GF-D8 (cell line): Measurements from ENCODE around the gene NUDT4B.
"Not testable (repeated sequence)": the region's sequence is repeated elsewhere in the genome, so short reads cannot be mapped to it uniquely, and the experiment has no call there.

Experiments
- DNase-seq: peaks from one replicate; lab custom pipeline; 2025; lab: John Stamatoyannopoulos, UW

NUDT4B gene

GRCh38 chr1:148738667-148739066 lies 9.9 kb upstream of the NUDT4B start:
- DNase-seq = not testable (repeated sequence)

GRCh38 chr1:148743200-148743599 lies 5.4 kb upstream of the NUDT4B start:
- DNase-seq = not testable (repeated sequence)

DNA sequence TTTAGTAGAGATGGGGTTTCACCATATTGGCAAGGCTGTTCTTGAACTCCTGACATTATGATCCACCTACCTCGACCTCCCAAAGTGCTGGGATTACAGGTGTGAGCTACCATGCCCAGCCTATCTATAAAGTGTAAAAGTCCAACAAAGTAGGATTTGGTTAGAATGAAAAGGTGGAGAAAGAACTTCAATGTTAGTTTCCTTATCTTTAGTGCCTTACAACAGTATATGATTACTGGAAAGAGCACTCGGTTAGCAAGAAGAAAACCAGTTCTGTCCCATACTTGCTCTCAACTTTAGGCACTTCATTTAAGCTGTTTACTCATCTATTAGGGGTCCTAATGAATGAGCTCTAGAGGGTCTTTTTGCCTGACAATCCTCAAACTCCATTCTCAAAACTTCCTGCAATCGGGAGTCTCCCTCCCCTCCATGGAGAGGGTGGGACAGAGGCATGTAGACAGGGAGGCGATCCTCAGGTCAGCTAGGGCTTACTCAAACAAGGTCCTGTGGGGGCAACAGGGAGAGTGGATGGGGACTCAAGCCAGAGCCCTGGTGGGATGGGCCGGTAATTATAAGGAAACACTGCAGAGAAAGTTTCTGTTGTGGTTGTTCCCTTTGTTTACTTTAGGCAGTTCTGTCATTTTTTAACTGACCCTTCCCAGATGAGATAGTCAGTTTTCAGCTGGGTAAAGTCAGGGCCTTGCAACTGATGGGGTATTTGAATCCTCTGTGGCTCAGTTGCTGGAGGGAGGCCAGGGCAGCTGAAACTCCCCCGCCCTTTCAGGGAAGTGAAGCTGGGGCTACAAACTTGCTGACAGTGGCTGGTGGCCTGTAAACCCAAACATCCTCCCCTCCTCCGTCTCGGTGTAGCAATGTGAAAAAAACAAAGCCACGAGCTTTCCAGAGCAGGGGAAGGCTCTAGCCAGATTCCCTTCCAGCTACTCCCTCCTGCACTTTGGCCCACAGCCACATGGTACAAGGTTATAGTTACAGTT lies 4.6 kb upstream of the NUDT4B start:
- not testable (repeated sequence) for DNase-seq

- DNase-seq = not testable (repeated sequence)
These were observed 734 bp downstream of the NUDT4B start for GRCh38 chr1:148749335-148749681.

DNA sequence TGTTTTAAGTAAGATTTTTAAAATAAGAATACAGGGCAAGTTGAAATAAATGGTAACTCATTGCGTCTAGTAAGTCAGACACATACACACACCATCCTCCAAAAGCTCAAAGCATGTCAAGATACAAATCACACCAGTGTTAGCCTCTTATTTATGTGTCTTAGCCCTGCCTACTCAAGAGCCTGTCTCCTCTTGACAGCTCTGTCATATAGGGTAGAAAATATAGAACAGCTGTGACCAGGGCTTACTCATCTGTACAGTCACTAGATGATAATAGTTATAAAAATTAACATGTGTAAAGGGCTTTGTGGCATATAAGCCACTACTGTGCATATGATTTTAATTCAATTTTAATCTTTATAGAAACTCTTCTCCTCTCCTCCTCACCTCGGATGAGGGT lies 7.7 kb downstream of the NUDT4B start:
- not testable (repeated sequence) for DNase-seq

GRCh38 chr1:148757446-148757845 lies 8.9 kb downstream of the NUDT4B start:
- not testable (repeated sequence) for DNase-seq

DNA sequence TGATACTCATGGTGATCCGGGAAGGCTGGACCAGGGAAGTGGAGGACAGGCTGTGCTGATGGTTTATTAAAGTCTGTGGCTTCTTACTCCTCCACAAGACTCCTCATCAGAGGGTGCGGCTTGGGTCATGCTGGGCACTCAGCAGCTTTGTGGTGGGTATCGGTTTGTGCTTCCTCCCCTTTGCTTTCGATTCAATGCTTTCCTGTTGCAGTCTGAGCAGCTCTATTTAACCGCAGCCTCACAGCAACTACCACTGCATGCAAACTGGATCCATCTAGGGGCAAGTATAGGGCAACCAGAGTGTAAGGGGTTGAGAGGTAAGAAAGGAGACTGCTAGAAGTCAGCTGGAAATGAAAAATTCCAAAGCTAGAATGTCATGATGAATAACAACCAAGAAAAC lies 9.8 kb downstream of the NUDT4B start:
- DNase-seq = not testable (repeated sequence)

DNA sequence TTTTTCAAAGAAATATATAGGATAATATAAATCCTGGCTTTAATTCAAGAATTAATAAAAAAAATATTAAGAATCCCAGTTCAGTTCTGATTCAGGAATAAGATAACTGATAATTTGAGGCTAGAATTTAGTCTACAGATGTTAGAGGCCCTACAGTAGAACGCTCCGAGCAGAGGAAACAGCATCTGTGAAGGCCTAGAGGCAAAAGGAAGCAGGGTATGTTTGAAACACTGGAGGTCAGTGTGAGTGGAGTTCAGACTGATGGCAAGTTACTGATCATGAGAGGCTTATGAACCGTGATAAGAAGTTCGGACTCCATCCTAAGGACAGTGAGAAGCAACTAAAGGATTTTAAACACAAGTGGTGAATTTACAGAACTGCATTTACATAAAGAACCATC lies 10.4 kb downstream of the NUDT4B start:
- not testable (repeated sequence) for DNase-seq

- DNase-seq = not testable (repeated sequence)
These were observed 11.2 kb downstream of the NUDT4B start for GRCh38 chr1:148759749-148760148.

DNA sequence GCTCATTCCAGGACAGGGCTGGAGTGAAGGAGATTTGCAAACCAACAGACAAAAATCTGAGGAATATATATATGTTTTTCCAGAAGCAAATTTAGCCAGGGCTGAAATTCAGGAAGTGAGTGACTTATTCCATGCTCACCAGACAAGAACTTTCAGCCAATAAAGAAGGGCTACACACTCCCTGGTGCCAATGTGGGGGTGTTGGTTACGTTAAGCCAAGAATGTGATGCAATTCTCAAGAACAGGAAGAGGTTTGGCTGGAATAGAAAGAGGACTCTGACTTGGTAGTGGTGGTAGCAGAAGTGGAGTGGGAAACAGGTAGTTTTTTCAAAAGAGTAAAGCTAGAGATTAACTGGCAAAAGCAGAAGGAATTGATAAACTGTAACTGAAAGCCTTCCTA lies 11.6 kb downstream of the NUDT4B start:
- not testable (repeated sequence) for DNase-seq

DNA sequence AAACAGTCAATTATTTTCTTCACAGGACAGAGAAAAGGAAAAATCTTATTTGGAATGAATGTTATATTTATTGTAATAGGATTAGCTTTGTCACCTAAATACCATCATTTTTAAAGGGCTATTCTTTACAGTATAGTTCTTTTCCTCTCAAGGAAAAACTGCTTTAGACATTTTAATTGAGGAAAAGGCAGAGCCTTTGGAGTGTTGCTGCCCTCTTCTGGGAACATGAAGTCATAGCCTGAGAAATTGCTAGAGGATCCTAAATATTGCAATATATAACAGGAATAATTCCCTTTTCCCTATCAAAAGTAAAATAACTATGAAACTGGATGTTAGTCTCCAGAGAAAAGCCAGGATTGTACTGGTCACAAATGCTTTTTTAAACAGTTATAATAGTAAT lies 12.8 kb downstream of the NUDT4B start:
- not testable (repeated sequence) for DNase-seq

GRCh38 chr1:148765238-148766019 lies 16.9 kb downstream of the NUDT4B start:
- not testable (repeated sequence) for DNase-seq

GRCh38 chr1:148768541-148768940 lies 20.0 kb downstream of the NUDT4B start:
- not testable (repeated sequence) for DNase-seq

GRCh38 chr1:148769495-148769894 lies 20.9 kb downstream of the NUDT4B start:
- not testable (repeated sequence) for DNase-seq

DNA sequence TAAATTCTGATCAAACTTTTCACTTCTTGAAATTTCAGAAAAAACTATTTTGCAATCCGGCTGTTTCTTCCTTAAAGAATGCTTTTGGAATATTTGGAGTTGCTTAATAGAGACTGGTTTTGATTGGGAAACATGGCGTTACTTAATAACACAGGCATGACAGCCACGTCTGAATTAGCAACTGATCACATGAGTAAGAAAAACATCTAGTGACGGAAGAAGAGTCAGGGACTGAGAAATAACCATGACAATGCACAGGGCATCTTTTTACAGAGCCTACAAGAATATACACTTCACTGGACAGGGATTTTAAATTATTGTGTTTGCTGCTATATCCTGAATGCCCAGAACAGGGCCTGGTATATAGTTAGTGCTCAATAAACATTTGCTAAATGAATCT lies 25.1 kb downstream of the NUDT4B start:
- DNase-seq = not testable (repeated sequence)

- DNase-seq = not testable (repeated sequence)
These were observed 25.5 kb downstream of the NUDT4B start for GRCh38 chr1:148774102-148774501.

GRCh38 chr1:148775263-148775662 lies 26.7 kb downstream of the NUDT4B start:
- not testable (repeated sequence) for DNase-seq

GRCh38 chr1:148777649-148778048 lies 29.1 kb downstream of the NUDT4B start:
- not testable (repeated sequence) for DNase-seq

DNA sequence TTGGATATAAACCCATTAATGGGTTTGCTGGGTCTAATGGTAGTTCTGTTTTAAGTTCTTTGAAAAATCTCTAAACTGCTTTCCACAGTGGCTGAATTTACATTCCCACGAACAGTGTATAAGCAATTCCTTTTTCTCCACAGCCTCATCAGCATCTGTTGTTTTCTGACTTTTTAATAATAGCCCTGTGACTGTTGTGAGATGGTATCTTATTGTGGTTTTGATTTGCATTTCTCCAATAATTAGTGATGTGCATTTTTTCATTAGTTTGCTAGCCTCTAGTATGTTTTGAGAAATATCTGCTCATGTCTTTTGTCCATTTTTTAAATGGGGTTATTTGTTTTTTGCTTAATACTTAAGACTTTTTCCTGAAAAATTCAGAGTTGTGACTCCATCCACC lies 31.8 kb downstream of the NUDT4B start:
- not testable (repeated sequence) for DNase-seq

- not testable (repeated sequence) for DNase-seq
These were observed 43.0 kb downstream of the NUDT4B start for GRCh38 chr1:148791543-148792099.

- DNase-seq = not testable (repeated sequence)
These were observed 45.3 kb downstream of the NUDT4B start for GRCh38 chr1:148793762-148794332.
